ENCODE data around the gene EN1.
A peak's percentile ranks its signal among the peaks of the same experiment; 100 is the strongest.

Gene EN1

GRCh38 chr2:118846953-118847761, at the start of gene EN1:
EN1 (minus strand) TSS chr2:118847648; CDS start chr2:118847167, 481 bp downstream.
- H3K36me3 Mint-ChIP-seq (ENCODE audit: low read depth): no peaks in the 10 kb centered on the region
- no peak within 1 kb of the TSS for H3K27ac Mint-ChIP-seq
- no peak within 1 kb of the TSS for H3K4me3 Mint-ChIP-seq
- peaks cover 18% of the 10 kb centered on the region for H3K4me1 Mint-ChIP-seq (ENCODE audit: low read depth)
- H3K9me3 Mint-ChIP-seq: no peaks in the 10 kb centered on the region
- peaks cover 90% of the 10 kb centered on the region for H3K27me3 Mint-ChIP-seq
- intact Hi-C loops (cut with micrococcal nuclease): no loop called here

- Mint-ChIP-seq H3K9me3 (peaks cover 25% of the 10 kb centered on the region), H3K36me3 (ENCODE audit: low read depth) (peaks cover 10% of the 10 kb centered on the region), H3K27me3 (peaks cover 34% of the 10 kb centered on the region), H3K4me1 (ENCODE audit: low read depth) (no peaks in the 10 kb centered on the region), H3K27ac (no peak overlapping the region), H3K4me3 (no peak overlapping the region)
- intact Hi-C loops (cut with micrococcal nuclease): no loop called here
Observed at GRCh38 chr2:118893100-118893499, 45.7 kb upstream of the EN1 start.

- Mint-ChIP-seq H3K9me3 (peaks cover 25% of the 10 kb centered on the region), H3K4me1 (ENCODE audit: low read depth) (no peaks in the 10 kb centered on the region), H3K36me3 (ENCODE audit: low read depth) (peaks cover 10% of the 10 kb centered on the region), H3K27me3 (peaks cover 33% of the 10 kb centered on the region), H3K4me3 (no peak overlapping the region), H3K27ac (no peak overlapping the region)
- intact Hi-C loops (cut with micrococcal nuclease): no loop called here
Observed at GRCh38 chr2:118889995-118890394, 42.5 kb upstream of the EN1 start.

GRCh38 chr2:118883792-118884191, 36.3 kb upstream of the EN1 start:
- H3K27me3 Mint-ChIP-seq: peaks cover 26% of the 10 kb centered on the region
- H3K9me3 Mint-ChIP-seq: no peaks in the 10 kb centered on the region
- no peak overlapping the region for H3K27ac Mint-ChIP-seq
- H3K36me3 Mint-ChIP-seq (ENCODE audit: low read depth): no peaks in the 10 kb centered on the region
- no peak overlapping the region for H3K4me3 Mint-ChIP-seq
- peaks cover 18% of the 10 kb centered on the region for H3K4me1 Mint-ChIP-seq (ENCODE audit: low read depth)
- intact Hi-C loops (cut with micrococcal nuclease): no loop called here

- Mint-ChIP-seq H3K4me1 (ENCODE audit: low read depth) (peaks cover 25% of the 10 kb centered on the region), H3K4me3 (peak overlapping the region; percentile 68), H3K27ac (no peak overlapping the region), H3K36me3 (ENCODE audit: low read depth) (no peaks in the 10 kb centered on the region), H3K9me3 (no peaks in the 10 kb centered on the region), H3K27me3 (peaks cover 26% of the 10 kb centered on the region)
- intact Hi-C loops (cut with micrococcal nuclease): loop anchor here (1.0 kb wide), 2 partner anchors 125 to 243 kb away; no protein-coding TSS in a partner anchor
Observed at GRCh38 chr2:118882693-118883336, 35.4 kb upstream of the EN1 start.

GRCh38 chr2:118881490-118882129, 34.2 kb upstream of the EN1 start:
- H3K27me3 Mint-ChIP-seq: peaks cover 30% of the 10 kb centered on the region
- no peaks in the 10 kb centered on the region for H3K9me3 Mint-ChIP-seq
- H3K36me3 Mint-ChIP-seq (ENCODE audit: low read depth): no peaks in the 10 kb centered on the region
- no peak overlapping the region for H3K27ac Mint-ChIP-seq
- H3K4me3 Mint-ChIP-seq: no peak overlapping the region
- intact Hi-C loops (cut with micrococcal nuclease): loop anchor here (1.0 to 2.0 kb wide), 4 partner anchors 127 to 409 kb away; no protein-coding TSS in a partner anchor
- peaks cover 25% of the 10 kb centered on the region for H3K4me1 Mint-ChIP-seq (ENCODE audit: low read depth)

- no peak overlapping the region for H3K27ac Mint-ChIP-seq
- intact Hi-C loops (cut with micrococcal nuclease): loop anchor here (2.0 kb wide), 1 partner anchor 410 kb away; no protein-coding TSS in a partner anchor
- no peaks in the 10 kb centered on the region for H3K9me3 Mint-ChIP-seq
- peaks cover 25% of the 10 kb centered on the region for H3K4me1 Mint-ChIP-seq (ENCODE audit: low read depth)
- no peak overlapping the region for H3K4me3 Mint-ChIP-seq
- H3K36me3 Mint-ChIP-seq (ENCODE audit: low read depth): no peaks in the 10 kb centered on the region
- peaks cover 41% of the 10 kb centered on the region for H3K27me3 Mint-ChIP-seq
Observed at GRCh38 chr2:118880501-118880900, 33.1 kb upstream of the EN1 start.

GRCh38 chr2:118878531-118879149, 31.2 kb upstream of the EN1 start:
- Mint-ChIP-seq H3K4me1 (ENCODE audit: low read depth) (peaks cover 25% of the 10 kb centered on the region), H3K9me3 (no peaks in the 10 kb centered on the region), H3K4me3 (no peak overlapping the region), H3K36me3 (ENCODE audit: low read depth) (no peaks in the 10 kb centered on the region), H3K27me3 (peaks cover 48% of the 10 kb centered on the region), H3K27ac (no peak overlapping the region)
- intact Hi-C loops (cut with micrococcal nuclease): no loop called here

- Mint-ChIP-seq H3K4me3 (no peak overlapping the region), H3K4me1 (ENCODE audit: low read depth) (peaks cover 9% of the 10 kb centered on the region), H3K27ac (no peak overlapping the region), H3K27me3 (peaks cover 50% of the 10 kb centered on the region), H3K36me3 (ENCODE audit: low read depth) (no peaks in the 10 kb centered on the region), H3K9me3 (no peaks in the 10 kb centered on the region)
- intact Hi-C loops (cut with micrococcal nuclease): no loop called here
Observed at GRCh38 chr2:118875318-118875717, 27.9 kb upstream of the EN1 start.

- Mint-ChIP-seq H3K4me3 (no peak overlapping the region), H3K27me3 (peaks cover 58% of the 10 kb centered on the region), H3K27ac (no peak overlapping the region), H3K4me1 (ENCODE audit: low read depth) (peaks cover 9% of the 10 kb centered on the region), H3K36me3 (ENCODE audit: low read depth) (no peaks in the 10 kb centered on the region), H3K9me3 (no peaks in the 10 kb centered on the region)
- intact Hi-C loops (cut with micrococcal nuclease): no loop called here
Observed at GRCh38 chr2:118874324-118874723, 26.9 kb upstream of the EN1 start.

GRCh38 chr2:118865106-118865505, 17.7 kb upstream of the EN1 start:
- Mint-ChIP-seq H3K36me3 (ENCODE audit: low read depth) (no peaks in the 10 kb centered on the region), H3K4me3 (no peak overlapping the region), H3K27me3 (peaks cover 67% of the 10 kb centered on the region), H3K9me3 (no peaks in the 10 kb centered on the region), H3K4me1 (ENCODE audit: low read depth) (no peaks in the 10 kb centered on the region), H3K27ac (no peak overlapping the region)
- intact Hi-C loops (cut with micrococcal nuclease): loop anchor here (1.0 to 2.0 kb wide), 2 partner anchors 642 to 663 kb away; no protein-coding TSS in a partner anchor

GRCh38 chr2:118864207-118864606, 16.8 kb upstream of the EN1 start:
- Mint-ChIP-seq H3K4me1 (ENCODE audit: low read depth) (no peaks in the 10 kb centered on the region), H3K4me3 (no peak overlapping the region), H3K36me3 (ENCODE audit: low read depth) (no peaks in the 10 kb centered on the region), H3K9me3 (no peaks in the 10 kb centered on the region), H3K27ac (no peak overlapping the region), H3K27me3 (peaks cover 67% of the 10 kb centered on the region)
- intact Hi-C loops (cut with micrococcal nuclease): loop anchor here (2.0 kb wide), 1 partner anchor 641 kb away; no protein-coding TSS in a partner anchor

GRCh38 chr2:118861731-118862130, 14.3 kb upstream of the EN1 start:
- Mint-ChIP-seq H3K27ac (no peak overlapping the region), H3K4me3 (no peak overlapping the region), H3K4me1 (ENCODE audit: low read depth) (peaks cover 4% of the 10 kb centered on the region), H3K36me3 (ENCODE audit: low read depth) (no peaks in the 10 kb centered on the region), H3K27me3 (peaks cover 88% of the 10 kb centered on the region), H3K9me3 (no peaks in the 10 kb centered on the region)
- intact Hi-C loops (cut with micrococcal nuclease): no loop called here
